Tracheal epithelial cell (primary cell): ENCODE results near the gene SPATS2L. TPM values are rescaled to one million over a fixed set of nuclear protein-coding genes. Genes with fewer than 3 reads are reported as not detected.

Experiments
- total RNA-seq: library from RNA; depleted of rRNA; stranded (reverse); fragments of >200 nt; gene quantifications from 2 replicates; pipeline ENCODE4 v1.2.1, GENCODE V29; 2014

SPATS2L gene
- 46.5 and 81.0 TPM in 2 replicates for total RNA-seq

GRCh38 chr2:200306196-200306930, at the start of gene SPATS2L:
Gene SPATS2L, plus strand, starts transcription at chr2:200306693. Its CDS starts 82,552 bp downstream, at chr2:200389245.

GRCh38 chr2:200509612-200510433, 203.3 kb downstream of the SPATS2L start, which contains the start of gene KCTD18:
Gene KCTD18, minus strand, starts transcription at chr2:200510068. Its CDS starts 3,052 bp downstream, at chr2:200507016.

GRCh38 chr2:200525882-200526651, 219.6 kb downstream of the SPATS2L start, which contains the start of gene SGO2:
Gene SGO2, plus strand, starts transcription at chr2:200526207. Its CDS starts 6,769 bp downstream, at chr2:200532976.

Other genes with a start within 250 kb of the SPATS2L start
- 20.7 and 37.5 TPM in 2 replicates for gene KCTD18, start 203.4 kb downstream of the SPATS2L start, total RNA-seq
- 0.64 and 0.72 TPM in 2 replicates for gene SGO2, start 219.5 kb downstream of the SPATS2L start, total RNA-seq